ENCODE measurements around the gene ELOVL3. TPM values are rescaled to one million over a fixed set of nuclear protein-coding genes. Genes with fewer than 3 reads are reported as not detected.
"Not testable (repeated sequence)": the region's sequence is repeated elsewhere in the genome, so short reads cannot be mapped to it uniquely, and the experiment has no call there.

The ELOVL3 gene
- total and polyA plus RNA-seq, 7 experiments from 2014 or later: not detected

DNA sequence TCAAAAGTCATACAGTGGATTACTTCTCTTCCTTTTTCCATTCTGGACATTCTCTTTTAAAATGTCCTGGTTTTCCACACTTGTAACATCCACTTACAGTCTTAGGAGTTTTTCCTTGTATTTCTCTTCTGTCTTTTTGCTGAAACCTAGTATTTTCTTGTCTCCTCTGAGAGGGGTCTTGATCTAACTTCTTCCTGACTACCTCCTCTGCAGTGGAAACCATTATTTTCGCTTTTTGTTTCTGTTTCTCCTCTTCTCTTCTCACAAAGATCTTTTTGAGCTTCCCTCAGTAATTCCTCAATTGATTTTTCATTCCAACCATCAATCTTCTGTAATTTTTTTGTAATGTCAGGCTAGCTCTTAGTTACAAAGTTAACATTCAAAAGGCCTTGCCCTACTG, 23.7 kb upstream of the ELOVL3 start:
- H3K9me3 ChIP-seq (ENCODE audit: control insufficient read depth in 2 of 3, low read length in 3 of 3): peaks cover 0 to 10% (median 0%) of the 10 kb centered on the region in 3 experiments
- H3K4me1 ChIP-seq (ENCODE audit: control insufficient read depth in 2 of 2, insufficient read depth in 2 of 2, low read length in 2 of 2): no peaks in the 10 kb centered on the region
- no peaks in the 10 kb centered on the region for H3K27me3 ChIP-seq (ENCODE audit: control insufficient read depth in 2 of 2, insufficient read depth in 2 of 2, low read length in 2 of 2)
- peak overlapping the region in 1 of 10 donors; percentile 13 for H3K4me3 Mint-ChIP-seq
- no peaks in the 10 kb centered on the region for H3K36me3 ChIP-seq (ENCODE audit: control insufficient read depth in 2 of 3, insufficient read depth in 3 of 3, low read length in 3 of 3)
- H3K4me3 ChIP-seq (ENCODE audit: low read length): no peak overlapping the region
- peaks cover 0 to 9% (median 0%) of the 10 kb centered on the region in 7 donors for H3K4me1 Mint-ChIP-seq
- H3K27ac Mint-ChIP-seq: peak overlapping the region in 2 of 9 donors; percentile 23 to 42
- no peak for ATAC-seq
- intact Hi-C loops (cut with micrococcal nuclease): no loop called here
- peaks cover 0 to 5% (median 3%) of the 10 kb centered on the region in 5 donors for H3K36me3 Mint-ChIP-seq
- ChIA-PET CTCF (no interaction called here), POLR2A (no interaction called here)
- peaks cover 0 to 16% (median 5%) of the 10 kb centered on the region in 11 donors for H3K9me3 Mint-ChIP-seq
- H3K27ac ChIP-seq (ENCODE audit: low read depth, low read length): no peak overlapping the region
- no peak for DNase-seq
- peaks cover 0 to 9% (median 0%) of the 10 kb centered on the region in 5 donors for H3K27me3 Mint-ChIP-seq

DNA sequence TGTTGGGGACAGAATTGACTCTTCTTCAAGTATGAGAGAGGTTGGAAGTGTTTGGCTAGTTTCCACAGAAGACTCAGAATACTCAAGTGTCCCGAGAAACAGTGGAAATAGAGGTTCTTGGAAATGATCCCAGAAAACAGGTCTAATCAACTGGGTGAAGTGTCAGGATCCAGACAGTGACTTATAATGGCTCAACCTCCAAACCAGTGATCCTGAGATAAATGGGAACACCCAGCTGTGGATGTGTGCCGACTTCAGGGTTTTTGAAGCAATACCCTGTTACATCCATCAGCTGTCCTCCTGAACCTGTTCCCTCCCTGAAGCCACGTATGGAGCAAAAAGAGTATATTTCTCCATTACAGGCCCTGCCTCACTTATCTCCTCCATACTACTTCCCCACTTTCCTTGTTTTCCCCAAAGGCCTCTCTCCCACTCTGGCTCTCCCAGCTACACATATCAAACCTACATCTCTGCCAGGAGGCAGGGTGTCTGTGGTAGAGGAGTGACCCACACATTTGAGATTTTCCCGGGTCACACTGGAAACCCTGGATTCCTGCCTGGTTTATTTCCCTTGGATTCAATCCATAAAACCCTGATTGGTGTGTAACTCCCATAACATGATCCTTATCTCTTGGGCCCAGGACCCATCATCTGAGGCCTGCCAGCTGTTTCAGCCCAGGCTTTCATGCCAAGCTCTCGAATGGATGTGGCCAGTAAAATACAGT, 17.6 kb upstream of the ELOVL3 start:
- DNase-seq (no peak), ATAC-seq (no peak)
- peaks cover 0 to 4% (median 2%) of the 10 kb centered on the region in 5 donors for H3K36me3 Mint-ChIP-seq
- no peak overlapping the region for H3K4me3 Mint-ChIP-seq
- ChIA-PET CTCF (no interaction called here), POLR2A (no interaction called here)
- H3K4me3 ChIP-seq (ENCODE audit: low read length): no peak overlapping the region
- H3K4me1 Mint-ChIP-seq: no peaks in the 10 kb centered on the region
- H3K27ac Mint-ChIP-seq: peak overlapping the region in 1 of 9 donors; percentile 30
- no peaks in the 10 kb centered on the region for H3K4me1 ChIP-seq (ENCODE audit: control insufficient read depth in 2 of 2, insufficient read depth in 2 of 2, low read length in 2 of 2)
- intact Hi-C loops (cut with micrococcal nuclease): no loop called here
- peaks cover 0 to 7% (median 0%) of the 10 kb centered on the region in 5 donors for H3K27me3 Mint-ChIP-seq
- H3K9me3 Mint-ChIP-seq: peaks cover 0 to 13% (median 5%) of the 10 kb centered on the region in 11 donors
- H3K27me3 ChIP-seq (ENCODE audit: control insufficient read depth in 2 of 2, insufficient read depth in 2 of 2, low read length in 2 of 2): no peaks in the 10 kb centered on the region
- peaks cover 0 to 10% (median 0%) of the 10 kb centered on the region in 3 experiments for H3K9me3 ChIP-seq (ENCODE audit: control insufficient read depth in 2 of 3, low read length in 3 of 3)
- H3K27ac ChIP-seq (ENCODE audit: low read depth, low read length): no peak overlapping the region
- no peaks in the 10 kb centered on the region for H3K36me3 ChIP-seq (ENCODE audit: control insufficient read depth in 2 of 3, insufficient read depth in 3 of 3, low read length in 3 of 3)

DNA sequence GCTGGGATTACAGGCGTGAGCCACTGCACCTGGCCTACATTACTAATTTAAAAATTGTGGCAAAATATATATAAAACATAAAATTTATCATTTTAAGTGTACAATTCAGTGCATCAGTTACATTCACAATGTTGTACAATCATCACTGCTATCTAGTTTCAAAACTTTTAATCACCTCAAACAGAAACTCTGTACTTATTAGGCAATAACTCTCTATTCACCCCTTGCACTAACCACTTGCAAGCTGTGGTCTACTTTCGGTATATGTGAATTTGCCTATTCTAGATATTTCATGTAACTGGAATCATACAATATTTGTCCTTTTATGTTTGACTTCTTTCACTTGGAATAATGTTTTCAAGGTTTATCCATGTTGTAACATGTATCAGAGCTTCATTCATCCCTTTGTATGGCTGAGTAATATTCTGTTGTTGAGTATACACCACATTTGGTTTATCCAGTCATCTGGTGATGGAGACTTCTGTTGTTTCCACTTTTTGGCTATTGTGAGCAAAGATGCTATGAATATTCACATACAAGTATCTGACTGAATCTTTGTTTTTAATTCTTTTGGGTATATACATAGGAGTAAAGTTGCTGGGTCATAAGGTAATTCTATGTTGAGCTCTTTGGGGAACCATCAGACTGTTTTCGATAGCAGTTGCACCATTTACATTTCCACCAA, 14.3 kb upstream of the ELOVL3 start:
- Mint-ChIP-seq H3K27me3 (peaks cover 0 to 14% (median 0%) of the 10 kb centered on the region in 5 donors), H3K4me1 (no peaks in the 10 kb centered on the region), H3K27ac (no peak overlapping the region), H3K9me3 (peaks cover 0 to 3% (median 0%) of the 10 kb centered on the region in 11 donors), H3K36me3 (peaks cover 0 to 4% (median 0%) of the 10 kb centered on the region in 5 donors), H3K4me3 (no peak overlapping the region)
- Histone ChIP-seq H3K4me3 (ENCODE audit: low read length) (no peak overlapping the region), H3K27me3 (ENCODE audit: control insufficient read depth in 2 of 2, insufficient read depth in 2 of 2, low read length in 2 of 2) (no peaks in the 10 kb centered on the region), H3K9me3 (ENCODE audit: control insufficient read depth in 2 of 3, low read length in 3 of 3) (no peaks in the 10 kb centered on the region), H3K4me1 (ENCODE audit: control insufficient read depth in 2 of 2, insufficient read depth in 2 of 2, low read length in 2 of 2) (no peaks in the 10 kb centered on the region), H3K36me3 (ENCODE audit: control insufficient read depth in 2 of 3, insufficient read depth in 3 of 3, low read length in 3 of 3) (no peaks in the 10 kb centered on the region), H3K27ac (ENCODE audit: low read depth, low read length) (no peak overlapping the region)
- intact Hi-C loops (cut with micrococcal nuclease): no loop called here
- ChIA-PET CTCF (no interaction called here), POLR2A (no interaction called here)
- no peak for DNase-seq
- no peak for ATAC-seq

DNA sequence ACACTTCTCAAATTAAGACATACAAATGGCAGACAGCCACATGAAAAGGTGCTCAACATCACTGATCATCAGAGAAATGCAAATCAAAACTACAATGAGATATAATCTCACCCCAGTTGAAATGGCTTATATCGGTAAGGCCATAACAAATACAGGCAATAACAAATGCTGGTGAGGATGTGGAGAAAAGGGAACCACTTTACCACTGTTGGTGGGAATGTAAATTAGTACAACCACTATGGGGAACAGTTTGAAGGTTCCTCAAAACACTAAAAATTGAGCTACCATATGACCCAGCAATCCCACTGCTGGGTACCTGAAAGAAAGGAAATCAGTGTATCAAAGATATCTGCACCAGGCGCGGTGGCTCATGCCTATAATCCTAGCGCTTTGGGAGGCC, 12.5 kb upstream of the ELOVL3 start:
- peaks cover 0 to 21% (median 0%) of the 10 kb centered on the region in 5 donors for H3K27me3 Mint-ChIP-seq

DNA sequence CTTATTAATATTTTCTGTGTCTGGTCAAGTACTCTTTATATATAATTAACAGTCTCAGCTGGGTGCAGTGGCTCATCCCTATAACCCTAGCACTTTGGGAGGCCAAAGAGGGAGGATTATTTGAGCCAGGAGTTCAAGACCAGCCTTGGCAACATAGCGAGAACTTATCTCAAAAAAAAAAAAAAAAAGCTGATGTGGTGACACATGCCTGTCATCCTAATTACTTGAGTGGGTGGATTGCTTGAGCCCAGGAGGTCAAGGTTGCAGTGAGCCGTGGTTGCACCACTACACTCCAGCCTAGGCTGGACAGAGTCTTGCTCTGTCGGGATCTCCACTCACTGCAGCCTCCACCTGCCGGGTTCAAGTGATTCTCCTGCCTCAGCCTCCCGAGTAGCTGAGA, 6.7 kb upstream of the ELOVL3 start:
- DNase-seq: no peak
- Histone ChIP-seq H3K27me3 (ENCODE audit: control insufficient read depth in 2 of 2, insufficient read depth in 2 of 2, low read length in 2 of 2) (no peaks in the 10 kb centered on the region), H3K4me1 (ENCODE audit: control insufficient read depth in 2 of 2, insufficient read depth in 2 of 2, low read length in 2 of 2) (no peaks in the 10 kb centered on the region), H3K4me3 (ENCODE audit: low read length) (no peak overlapping the region), H3K36me3 (ENCODE audit: control insufficient read depth in 2 of 3, insufficient read depth in 3 of 3, low read length in 3 of 3) (no peaks in the 10 kb centered on the region), H3K27ac (ENCODE audit: low read depth, low read length) (no peak overlapping the region), H3K9me3 (ENCODE audit: control insufficient read depth in 2 of 3, low read length in 3 of 3) (no peaks in the 10 kb centered on the region)
- POLR2A ChIA-PET: no interaction called here
- no peak overlapping the region for H3K4me3 Mint-ChIP-seq
- peaks cover 0 to under 1% (median 0%) of the 10 kb centered on the region in 5 donors for H3K36me3 Mint-ChIP-seq
- H3K27ac Mint-ChIP-seq: no peak overlapping the region
- peaks cover 0 to 37% (median 3%) of the 10 kb centered on the region in 5 donors for H3K27me3 Mint-ChIP-seq
- CTCF ChIA-PET: interaction anchor here (0.6 to 1.6 kb wide), 2 partner anchors 11 to 352 kb away, joined by 4 to 5 read pairs; no protein-coding TSS in a partner anchor
- peaks cover 0 to 1% (median 0%) of the 10 kb centered on the region in 11 donors for H3K9me3 Mint-ChIP-seq
- intact Hi-C loops (cut with micrococcal nuclease): no loop called here
- no peak for ATAC-seq
- H3K4me1 Mint-ChIP-seq: no peaks in the 10 kb centered on the region

More for the DNA sequence above, 12.5 kb upstream of the ELOVL3 start:
- H3K9me3 Mint-ChIP-seq; H3K27me3 ChIP-seq (ENCODE audit: control insufficient read depth in 2 of 2, insufficient read depth in 2 of 2, low read length in 2 of 2); H3K4me3 ChIP-seq (ENCODE audit: low read length); H3K4me3 Mint-ChIP-seq; POLR2A ChIA-PET; H3K27ac ChIP-seq (ENCODE audit: low read depth, low read length); H3K9me3 ChIP-seq (ENCODE audit: control insufficient read depth in 2 of 3, low read length in 3 of 3); DNase-seq; H3K36me3 ChIP-seq (ENCODE audit: control insufficient read depth in 2 of 3, insufficient read depth in 3 of 3, low read length in 3 of 3); intact Hi-C loops (cut with micrococcal nuclease); CTCF ChIA-PET; H3K4me1 Mint-ChIP-seq; H3K36me3 Mint-ChIP-seq; ATAC-seq; H3K27ac Mint-ChIP-seq; H3K4me1 ChIP-seq (ENCODE audit: control insufficient read depth in 2 of 2, insufficient read depth in 2 of 2, low read length in 2 of 2): not testable (repeated sequence)

DNA sequence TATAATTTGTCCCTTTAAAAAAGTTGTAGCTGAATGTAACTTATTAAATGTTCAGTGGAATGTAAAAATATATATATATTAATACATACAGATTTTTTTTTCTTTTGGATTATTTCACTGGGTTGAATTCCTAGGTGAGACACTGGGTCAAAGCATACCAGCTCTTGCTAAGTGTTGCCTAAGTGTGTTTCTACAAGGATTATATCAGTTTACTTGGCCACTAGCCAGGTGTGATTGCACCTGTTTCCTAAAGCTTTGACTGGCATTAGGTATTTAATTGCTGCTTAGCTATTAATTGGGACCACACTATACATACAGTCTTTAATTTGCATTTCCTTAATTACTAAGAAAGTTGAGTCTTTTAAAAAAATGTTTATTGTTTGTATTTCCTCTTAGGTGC, 5.5 kb upstream of the ELOVL3 start:
- CTCF ChIA-PET: interaction anchor here (1.1 kb wide), 1 partner anchor 9 kb away, joined by 5 read pairs; no protein-coding TSS in a partner anchor
- Mint-ChIP-seq H3K27ac (no peak overlapping the region), H3K4me3 (no peak overlapping the region), H3K36me3 (no peaks in the 10 kb centered on the region), H3K4me1 (peaks cover under 1 to 2% (median 1%) of the 10 kb centered on the region in 7 donors), H3K9me3 (no peaks in the 10 kb centered on the region), H3K27me3 (peaks cover 0 to 36% (median 3%) of the 10 kb centered on the region in 5 donors)
- DNase-seq (no peak), ATAC-seq (no peak)
- H3K27me3 ChIP-seq (ENCODE audit: control insufficient read depth in 2 of 2, insufficient read depth in 2 of 2, low read length in 2 of 2): no peaks in the 10 kb centered on the region
- H3K9me3 ChIP-seq (ENCODE audit: control insufficient read depth in 2 of 3, low read length in 3 of 3): no peaks in the 10 kb centered on the region
- POLR2A ChIA-PET: interaction anchor here (0.6 kb wide), 1 partner anchor 27 kb away, joined by 3 read pairs; no protein-coding TSS in a partner anchor
- peaks cover 0 to under 1% of the 10 kb centered on the region in 2 donors for H3K4me1 ChIP-seq (ENCODE audit: control insufficient read depth in 2 of 2, insufficient read depth in 2 of 2, low read length in 2 of 2)
- H3K4me3 ChIP-seq (ENCODE audit: low read length): no peak overlapping the region
- H3K36me3 ChIP-seq (ENCODE audit: control insufficient read depth in 2 of 3, insufficient read depth in 3 of 3, low read length in 3 of 3): no peaks in the 10 kb centered on the region
- H3K27ac ChIP-seq (ENCODE audit: low read depth, low read length): no peak overlapping the region
- intact Hi-C loops (cut with micrococcal nuclease): no loop called here
